DMS114 treated with DMSO at 0.1 percent for 48 hours (cell line): ENCODE measurements around the gene CENPP.

Experiments
- DNase-seq: peaks from one replicate; lab custom pipeline; 2025; ENCODE audit not compliant: unreplicated experiment; lab: John Stamatoyannopoulos, UW

The CENPP gene

GRCh38 chr9:92422611-92423338, 97.0 kb downstream of the CENPP start:
- no peak for DNase-seq

GRCh38 chr9:92423612-92424011, 97.9 kb downstream of the CENPP start:
- no peak for DNase-seq

GRCh38 chr9:92424340-92424739, 98.6 kb downstream of the CENPP start, which contains the start of gene OMD:
Gene OMD, minus strand, starts transcription at chr9:92424471. Its CDS starts 6,913 bp downstream, at chr9:92417558.
- no peak for DNase-seq

- no peak for DNase-seq
Measured at GRCh38 chr9:92425474-92425873, 99.7 kb downstream of the CENPP start.

- no peak for DNase-seq
Measured at GRCh38 chr9:92426501-92427145, 100.9 kb downstream of the CENPP start.

- no peak for DNase-seq
Measured at GRCh38 chr9:92429836-92430235, 104.1 kb downstream of the CENPP start.

- no peak for DNase-seq
Measured at GRCh38 chr9:92432350-92432749, 106.6 kb downstream of the CENPP start.

- DNase-seq, result no peak
Measured at GRCh38 chr9:92432972-92433548, 107.3 kb downstream of the CENPP start.

- no peak for DNase-seq
Measured at GRCh38 chr9:92435263-92435662, 109.5 kb downstream of the CENPP start.

- DNase-seq, result no peak
Measured at GRCh38 chr9:92438900-92439526, 113.3 kb downstream of the CENPP start.

GRCh38 chr9:92439921-92440750, 114.4 kb downstream of the CENPP start:
- DNase-seq, result no peak

GRCh38 chr9:92440751-92441046, 114.9 kb downstream of the CENPP start:
- no peak for DNase-seq

- no peak for DNase-seq
Measured at GRCh38 chr9:92444841-92445240, 119.1 kb downstream of the CENPP start.

- DNase-seq, result no peak
Measured at GRCh38 chr9:92446536-92446935, 120.8 kb downstream of the CENPP start.

- no peak for DNase-seq
Measured at GRCh38 chr9:92455217-92455616, 129.5 kb downstream of the CENPP start.

- no peak for DNase-seq
Measured at GRCh38 chr9:92457576-92457975, 131.8 kb downstream of the CENPP start.

GRCh38 chr9:92463387-92463786, 137.6 kb downstream of the CENPP start:
- no peak for DNase-seq

- no peak for DNase-seq
Measured at GRCh38 chr9:92463984-92464383, 138.2 kb downstream of the CENPP start.

GRCh38 chr9:92467041-92467440, 141.3 kb downstream of the CENPP start:
- DNase-seq, result no peak

- no peak for DNase-seq
Measured at GRCh38 chr9:92467511-92467910, 141.8 kb downstream of the CENPP start.

GRCh38 chr9:92468206-92468605, 142.5 kb downstream of the CENPP start:
- no peak for DNase-seq
